Left lung (tissue), 10 donors: ENCODE data around the gene FOS. TPM values are rescaled to one million over a fixed set of nuclear protein-coding genes. Genes with fewer than 3 reads are reported as not detected.

Experiments
- ATAC-seq: fragments of 200-7000 bp; cut with Tn5 transposase; one replicate; pipeline ENCODE4 v1.9.1; 2020; ENCODE audit warnings: moderate library complexity
- DNase-seq, 4 donors: peaks; one replicate each; pipeline ENCODE4 v3.0.0-alpha.2; 2013 to 2020
- H3K27ac ChIP-seq, 2 donors: fragments of 200-600 bp; sonication (generic) in 1 of 2; one replicate each; pipeline versions ENCODE4 v1.5.0 to v1.8.0; 2020 to 2021
- H3K27me3 ChIP-seq, 2 donors: fragments of 200-600 bp; sonication (generic) in 1 of 2; one replicate each; pipeline versions ENCODE4 v1.5.0 to v1.8.0; 2020 to 2021
- H3K36me3 ChIP-seq, 2 donors: fragments of 200-600 bp; sonication (generic) in 1 of 2; one replicate each; pipeline versions ENCODE4 v1.5.0 to v1.8.0; 2020 to 2021
- H3K4me1 ChIP-seq, 2 donors: fragments of 200-600 bp; one replicate each; pipeline ENCODE4 v1.8.0; 2021
- H3K4me3 ChIP-seq, 2 donors: fragments of 200-600 bp; sonication (generic) in 1 of 2; one replicate each; pipeline versions ENCODE4 v1.5.0 to v1.8.0; 2020 to 2021; ENCODE audit warnings: mild to moderate bottlenecking in 1 of 2
- H3K9me3 ChIP-seq, 2 donors: fragments of 200-600 bp; sonication (generic) in 1 of 2; one replicate each; pipeline versions ENCODE4 v1.5.0 to v1.8.0; 2020 to 2021
- CTCF ChIP-seq, 2 donors: fragments of 200-600 bp; sonication (generic) in 1 of 2; IDR thresholded peaks; one replicate each; pipeline versions ENCODE4 v1.5.0 to v1.8.0; 2021; ENCODE audit warnings: antibody characterized with exemption in 2 of 2
- intact Hi-C, 2 donors: fragments of 100-400 bp; cut with DNase I; formaldehyde crosslinking; loops; one replicate each; pipeline versions ENCODE4 v1.11.2 to v1.14.2; 2022
- polyA plus RNA-seq, 6 donors: library from polyadenylated mRNA; unstranded; fragments of 120-200 nt; gene quantifications; one replicate each; pipeline ENCODE4 v1.2.1, GENCODE V29; 2013; ENCODE audit not compliant: insufficient read length in 6 of 6
- total RNA-seq, 2 donors: library from RNA; stranded (reverse); fragmentation: NEBNext Ultra II Directional; extraction: Animal tissue kit (Norgen Biotek cat#: 25700); gene quantifications; one replicate each; pipeline ENCODE4 v1.2.1, GENCODE V29; 2021
- donor health status: DM: no; HTN: yes; CAD: no.
- donor health status: DM: no; HTN: no; CAD: no.

The FOS gene
- total and polyA plus RNA-seq, 8 donors, result 57.9 to 3,242 (median 701) TPM

GRCh38 chr14:75318353-75318752 is 39.7 kb downstream of the FOS start:
- no peaks in the 10 kb centered on the region for H3K36me3 ChIP-seq
- H3K4me3 ChIP-seq, result no peak overlapping the region
- DNase-seq (no peak), ATAC-seq (no peak)
- H3K4me1 ChIP-seq, result peaks cover 0 to 29% of the 10 kb centered on the region in 2 donors
- no peaks in the 10 kb centered on the region for H3K27me3 ChIP-seq
- intact Hi-C loops, result no loop called here
- H3K27ac ChIP-seq, result no peak overlapping the region
- TF ChIP-seq CTCF (IDR thresholded peaks at IDR 0.05), result no peak
- H3K9me3 ChIP-seq, result no peaks in the 10 kb centered on the region

GRCh38 chr14:75319021-75319420 is 40.4 kb downstream of the FOS start:
- no peaks in the 10 kb centered on the region for H3K9me3 ChIP-seq
- ATAC-seq, result no peak
- DNase-seq, result no peak
- no peak for TF ChIP-seq CTCF (IDR thresholded peaks at IDR 0.05)
- H3K27ac ChIP-seq, result no peak overlapping the region
- intact Hi-C loops, result no loop called here
- H3K4me3 ChIP-seq, result no peak overlapping the region
- H3K27me3 ChIP-seq, result no peaks in the 10 kb centered on the region
- H3K36me3 ChIP-seq, result no peaks in the 10 kb centered on the region
- peaks cover 0 to 22% of the 10 kb centered on the region in 2 donors for H3K4me1 ChIP-seq

GRCh38 chr14:75320196-75320595 is 41.6 kb downstream of the FOS start:
- no peak for TF ChIP-seq CTCF (IDR thresholded peaks at IDR 0.05)
- Histone ChIP-seq H3K4me1 (peaks cover 0 to 12% of the 10 kb centered on the region in 2 donors), H3K4me3 (no peak overlapping the region), H3K9me3 (no peaks in the 10 kb centered on the region), H3K36me3 (no peaks in the 10 kb centered on the region), H3K27me3 (no peaks in the 10 kb centered on the region), H3K27ac (no peak overlapping the region)
- intact Hi-C loops, result no loop called here
- no peak for DNase-seq
- ATAC-seq, result no peak

GRCh38 chr14:75322746-75323145 is 44.1 kb downstream of the FOS start:
- intact Hi-C loops, result no loop called here
- Histone ChIP-seq H3K36me3 (no peaks in the 10 kb centered on the region), H3K27ac (no peak overlapping the region), H3K9me3 (no peaks in the 10 kb centered on the region), H3K27me3 (no peaks in the 10 kb centered on the region), H3K4me3 (no peak overlapping the region), H3K4me1 (peaks cover 0 to 11% of the 10 kb centered on the region in 2 donors)
- DNase-seq (no peak), ATAC-seq (no peak)
- no peak for TF ChIP-seq CTCF (IDR thresholded peaks at IDR 0.05)

- H3K4me3 ChIP-seq, result no peak overlapping the region
- no peaks in the 10 kb centered on the region for H3K36me3 ChIP-seq
- no peaks in the 10 kb centered on the region for H3K27me3 ChIP-seq
- ATAC-seq (no peak), DNase-seq (no peak)
- no peak overlapping the region for H3K27ac ChIP-seq
- intact Hi-C loops, result no loop called here
- H3K9me3 ChIP-seq, result no peaks in the 10 kb centered on the region
- TF ChIP-seq CTCF (IDR thresholded peaks at IDR 0.05), result no peak
- peaks cover 0 to 11% of the 10 kb centered on the region in 2 donors for H3K4me1 ChIP-seq
Measured at GRCh38 chr14:75323571-75323970, 44.9 kb downstream of the FOS start.
